VCaP (cell line): ENCODE measurements around the gene URAD.
A peak's percentile ranks its signal among the peaks of the same experiment; 100 is the strongest.

ENCODE experiments used
- H3K27ac ChIP-seq: fragments of 450-650 bp; 2 replicates; pipeline ENCODE4 v1.5.1; 2017
- CTCF ChIP-seq: fragments of 450-650 bp; conservative IDR thresholded peaks from 2 replicates; pipeline ENCODE4 v1.5.1; 2017; ENCODE audit warnings: mild to moderate bottlenecking, moderate library complexity

Gene URAD

DNA sequence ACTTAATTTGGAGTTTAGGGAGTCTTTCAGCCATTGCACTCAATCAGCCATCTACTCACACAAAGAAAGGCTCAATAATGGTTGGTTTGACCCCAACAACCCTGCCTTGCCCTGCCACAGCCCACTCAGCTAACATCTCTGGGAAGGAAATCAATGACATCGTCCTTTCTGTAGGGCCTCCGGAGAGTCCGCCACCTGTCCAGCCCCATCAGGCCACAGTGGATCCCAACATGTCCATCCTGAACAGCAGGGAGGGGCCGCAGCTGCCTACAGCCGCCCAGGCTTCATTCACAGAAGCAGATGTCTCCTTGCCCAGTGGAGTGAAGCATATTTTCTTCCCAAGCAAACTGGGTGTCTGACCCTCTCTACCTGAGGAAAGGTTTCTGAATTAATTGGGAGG, 15.2 kb downstream of the URAD start:
- no peak overlapping the region for H3K27ac ChIP-seq
- TF ChIP-seq CTCF, result no peak

GRCh38 chr13:27972478-27972820, 16.0 kb downstream of the URAD start:
- H3K27ac ChIP-seq, result no peak overlapping the region
- no peak for TF ChIP-seq CTCF

DNA sequence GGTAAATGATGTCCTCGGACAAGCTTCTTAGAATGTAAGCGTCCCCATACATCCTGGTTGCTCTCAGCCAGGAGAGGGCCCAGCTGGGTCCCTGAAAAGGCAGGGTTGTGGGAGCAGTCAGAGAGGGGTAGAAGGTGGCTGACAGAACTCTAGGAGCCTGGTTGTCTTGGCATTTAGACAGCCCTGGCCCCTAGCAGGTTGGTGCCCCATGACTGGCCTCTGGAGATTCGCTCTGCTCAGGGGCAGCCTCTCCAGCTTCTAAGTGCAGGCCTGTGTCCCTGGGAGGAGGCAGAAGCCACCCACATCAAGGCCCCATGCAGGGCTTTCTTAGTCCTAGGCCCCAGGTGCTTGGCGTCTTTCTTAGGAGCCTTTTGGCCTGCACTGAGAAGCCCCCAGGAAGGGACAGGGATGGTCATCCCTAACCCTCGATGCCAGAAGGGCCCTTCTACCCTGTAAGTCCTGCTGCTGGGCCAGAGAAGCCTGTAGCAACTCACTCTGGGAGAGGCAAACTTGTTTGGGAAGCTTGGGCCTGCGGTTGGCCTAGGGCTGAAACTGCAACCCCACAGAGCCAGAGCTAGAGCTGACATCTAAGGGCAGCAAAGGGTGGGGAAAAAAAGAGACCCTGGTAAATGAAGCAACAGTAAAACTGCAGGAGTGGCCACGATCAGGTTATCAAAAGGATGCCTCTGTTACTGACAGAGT, 16.6 kb downstream of the URAD start:
- no peak overlapping the region for H3K27ac ChIP-seq
- TF ChIP-seq CTCF, result no peak

- TF ChIP-seq CTCF, result no peak
- no peak overlapping the region for H3K27ac ChIP-seq
Measured at GRCh38 chr13:27971236-27971645, 17.3 kb downstream of the URAD start.

- no peak overlapping the region for H3K27ac ChIP-seq
- no peak for TF ChIP-seq CTCF
Measured at GRCh38 chr13:27970382-27971235, 17.9 kb downstream of the URAD start.

- TF ChIP-seq CTCF, result no peak
Measured at GRCh38 chr13:27969866-27970229, 18.6 kb downstream of the URAD start.

GRCh38 chr13:27969082-27969865, 19.2 kb downstream of the URAD start, which contains the start of gene CDX2:
CDX2 (minus strand) TSS chr13:27969315; CDS start chr13:27969006, 309 bp downstream.
- H3K27ac ChIP-seq, result peak within 1 kb of the TSS; percentile 89
- TF ChIP-seq CTCF, result no peak

More at GRCh38 chr13:27969866-27970229, 18.6 kb downstream of the URAD start:
- H3K27ac ChIP-seq, result peak overlapping the region; percentile 89; the same call in 1 of the 2 replicates
